Renal cortex interstitium (tissue), 11 donors: ENCODE results near the gene SRCIN1. TPM values are rescaled to one million over a fixed set of nuclear protein-coding genes. Genes with fewer than 3 reads are reported as not detected.

Experiments
- DNase-seq, 11 donors: peaks; one replicate each; pipeline ENCODE4 v3.0.0-alpha.2; 2013; ENCODE audit warnings: low read depth in 9 of 11, low spot score in 4 of 11; ENCODE audit errors: extremely low read depth in 1 of 11
- polyA plus RNA-seq, 3 donors: library from polyadenylated mRNA; unstranded; fragments of 120-200 nt; gene quantifications; one replicate each; pipeline ENCODE4 v1.2.1, GENCODE V29; 2013; ENCODE audit not compliant: insufficient read length in 3 of 3

Gene SRCIN1
- polyA plus RNA-seq, 3 donors = 3.0 to 6.9 (median 5.3) TPM

GRCh38 chr17:38619937-38620550 lies 14.3 kb upstream of the SRCIN1 start:
- DNase-seq = no peak

- DNase-seq = no peak
Measured at GRCh38 chr17:38619451-38619795, 13.7 kb upstream of the SRCIN1 start.

GRCh38 chr17:38617967-38618760 lies 12.4 kb upstream of the SRCIN1 start:
- no peak for DNase-seq

GRCh38 chr17:38617074-38617860 lies 11.5 kb upstream of the SRCIN1 start:
- no peak for DNase-seq

GRCh38 chr17:38616361-38616760 lies 10.6 kb upstream of the SRCIN1 start:
- no peak for DNase-seq

- DNase-seq = no peak
Measured at GRCh38 chr17:38613981-38614779, 8.4 kb upstream of the SRCIN1 start.

- DNase-seq = no peak
Measured at GRCh38 chr17:38613525-38613980, 7.8 kb upstream of the SRCIN1 start.

GRCh38 chr17:38611872-38612376 lies 6.2 kb upstream of the SRCIN1 start:
- no peak for DNase-seq

- no peak for DNase-seq
Measured at GRCh38 chr17:38611070-38611786, 5.5 kb upstream of the SRCIN1 start.

- DNase-seq = no peak
Measured at GRCh38 chr17:38609280-38610031, 3.7 kb upstream of the SRCIN1 start.

GRCh38 chr17:38608648-38609047 lies 2.9 kb upstream of the SRCIN1 start:
- DNase-seq = no peak

GRCh38 chr17:38606646-38607611 lies 1.2 kb upstream of the SRCIN1 start:
- DNase-seq = no peak

- DNase-seq = no peak
Measured at GRCh38 chr17:38605411-38605840, 326 bp downstream of the SRCIN1 start.

- DNase-seq = no peak
Measured at GRCh38 chr17:38604479-38605403, 1.0 kb downstream of the SRCIN1 start.

GRCh38 chr17:38603786-38604478 lies 1.8 kb downstream of the SRCIN1 start:
- no peak for DNase-seq
